HK-2 (cell line): Measurements from ENCODE around the gene SPSB1.

Experiments used
- DNase-seq: peaks from one replicate; pipeline ENCODE4 v3.0.0-alpha.2; 2018; ENCODE audit not compliant: unreplicated experiment

The SPSB1 gene

GRCh38 chr1:9319789-9320519, 27.3 kb downstream of the SPSB1 start:
- no peak for DNase-seq

GRCh38 chr1:9320520-9321479, 28.1 kb downstream of the SPSB1 start:
- DNase-seq: no peak

DNA sequence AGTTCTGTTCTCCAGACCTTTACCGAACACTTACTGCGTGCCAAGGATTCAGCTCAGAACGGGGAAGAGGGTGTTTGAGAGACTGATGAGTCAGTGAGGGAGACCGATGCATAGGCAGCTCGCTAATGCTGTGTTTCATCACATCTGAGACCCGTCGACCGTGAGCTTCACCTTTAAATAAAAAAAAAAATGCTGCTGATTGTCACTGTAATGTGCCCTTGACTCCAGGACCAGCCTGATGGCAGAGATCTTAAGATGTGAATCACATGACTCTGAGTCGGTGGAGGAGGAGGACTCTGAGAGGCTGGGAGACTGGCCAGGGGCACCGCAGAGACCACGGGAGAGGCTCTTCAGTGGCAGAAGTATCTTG, 28.8 kb downstream of the SPSB1 start:
- peak; percentile 66 for DNase-seq

DNA sequence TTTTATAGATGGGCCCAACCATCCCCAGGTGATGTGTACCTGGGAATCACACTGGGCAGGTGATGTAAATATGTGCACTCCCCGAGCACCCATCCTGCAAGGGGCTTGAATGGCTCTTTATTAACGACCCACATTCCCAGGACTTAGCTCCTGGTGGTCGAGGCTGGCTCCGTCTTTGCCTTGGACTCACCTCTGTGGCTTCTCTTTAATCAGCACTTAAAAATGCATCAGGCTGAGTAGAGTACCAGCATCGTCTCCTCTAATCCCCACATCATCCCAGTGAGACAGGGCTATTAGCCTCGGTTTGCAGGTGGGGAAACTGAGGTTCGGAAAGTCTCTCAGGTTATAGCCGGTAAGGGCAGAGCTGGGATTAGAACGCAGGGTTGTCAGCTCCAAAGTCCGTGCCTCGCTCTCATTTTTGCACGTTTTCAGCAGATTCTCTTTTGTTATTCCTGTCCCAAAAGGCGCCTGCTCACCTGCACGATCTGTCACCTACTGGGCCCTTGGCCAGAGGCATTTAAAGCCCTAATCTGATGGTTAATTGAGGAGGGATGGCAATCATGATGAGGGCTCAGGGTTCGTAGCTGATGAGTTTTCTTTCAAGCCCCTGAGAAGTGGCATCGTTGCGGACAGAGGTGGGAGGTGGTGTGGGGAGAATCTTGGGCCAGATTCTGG, 29.4 kb downstream of the SPSB1 start:
- no peak for DNase-seq

- DNase-seq: no peak
Observed at GRCh38 chr1:9322661-9323244, 30.1 kb downstream of the SPSB1 start.

DNA sequence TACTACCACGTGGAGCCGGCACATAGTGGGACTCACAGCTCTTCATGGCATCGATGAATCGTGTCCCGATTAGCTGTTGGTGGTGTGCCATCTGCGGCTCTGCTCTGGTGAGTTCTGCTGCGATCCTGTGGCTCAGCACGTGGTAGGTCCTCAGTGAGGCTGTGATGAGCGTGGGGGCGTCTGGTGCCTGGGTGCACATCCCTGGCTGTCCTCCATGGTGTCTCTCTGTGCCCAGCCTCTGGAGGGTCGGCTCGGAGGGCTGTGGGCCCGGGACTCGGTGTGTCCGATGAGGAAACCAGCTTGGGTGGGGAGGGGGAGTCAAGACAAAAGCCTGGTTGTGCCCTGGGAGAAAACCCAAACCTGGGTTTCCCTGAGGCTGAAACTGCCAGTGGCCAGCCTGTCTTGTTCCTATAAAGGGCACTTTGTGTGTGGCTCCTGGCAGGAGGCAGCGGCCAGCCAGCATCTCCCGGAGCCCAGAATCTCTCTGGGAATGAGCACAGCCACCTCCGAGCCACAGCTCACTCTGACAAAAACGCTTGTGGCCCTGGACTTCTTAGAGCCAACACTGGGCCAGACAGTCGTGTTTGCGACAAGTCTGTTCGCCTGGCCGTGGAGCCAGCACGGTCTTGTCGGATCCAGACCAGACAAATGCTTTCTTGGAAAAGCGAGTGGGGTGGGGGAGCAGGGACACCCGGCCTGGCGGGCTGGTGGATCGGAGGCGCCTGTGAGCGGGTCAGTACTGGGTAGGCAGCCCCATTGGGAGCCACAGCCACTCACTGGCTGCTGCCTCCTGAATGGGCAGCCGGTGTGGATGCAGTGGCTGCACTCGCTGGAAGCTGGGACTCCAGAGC, 31.8 kb downstream of the SPSB1 start:
- DNase-seq: no peak

DNA sequence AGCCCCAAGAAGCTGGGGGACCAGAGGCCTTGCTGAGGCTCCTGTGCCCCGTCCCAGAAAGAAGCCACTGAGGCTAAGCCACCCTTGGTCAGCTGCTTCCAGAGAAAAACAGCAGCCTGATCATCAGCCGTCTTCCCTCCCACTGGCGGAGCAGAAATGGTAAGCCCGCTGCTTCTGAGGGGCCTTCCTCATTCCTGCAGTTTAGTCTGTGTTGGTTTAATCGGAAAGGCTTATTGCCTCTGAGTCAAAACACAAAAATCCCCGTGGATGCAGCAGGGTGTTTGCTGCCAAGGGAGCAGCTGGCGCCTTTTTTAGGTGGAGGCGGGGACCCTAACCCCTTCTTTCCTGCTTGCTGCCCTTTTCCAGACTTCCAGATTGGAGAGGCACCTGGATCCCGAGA, 33.9 kb downstream of the SPSB1 start:
- no peak for DNase-seq

DNA sequence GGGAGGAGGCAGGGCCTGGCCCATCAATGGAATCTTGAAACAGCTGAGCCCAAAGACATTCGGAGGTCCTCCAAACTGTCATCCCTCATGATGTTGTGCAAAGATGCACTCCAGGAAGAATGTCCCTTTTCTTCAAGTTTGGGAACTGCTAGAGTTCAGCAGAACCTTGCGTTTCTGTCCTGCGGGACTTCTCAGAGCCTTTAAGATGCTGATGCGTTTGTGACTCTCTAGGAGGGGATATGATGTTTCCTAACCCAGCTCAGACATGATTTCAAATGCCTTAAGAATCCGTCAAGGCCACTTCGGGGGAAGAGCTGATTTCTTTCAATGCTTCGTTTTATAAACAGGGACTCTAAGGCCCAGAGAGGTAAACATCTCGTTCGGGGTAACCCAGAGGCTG, 35.5 kb downstream of the SPSB1 start:
- DNase-seq: no peak

DNA sequence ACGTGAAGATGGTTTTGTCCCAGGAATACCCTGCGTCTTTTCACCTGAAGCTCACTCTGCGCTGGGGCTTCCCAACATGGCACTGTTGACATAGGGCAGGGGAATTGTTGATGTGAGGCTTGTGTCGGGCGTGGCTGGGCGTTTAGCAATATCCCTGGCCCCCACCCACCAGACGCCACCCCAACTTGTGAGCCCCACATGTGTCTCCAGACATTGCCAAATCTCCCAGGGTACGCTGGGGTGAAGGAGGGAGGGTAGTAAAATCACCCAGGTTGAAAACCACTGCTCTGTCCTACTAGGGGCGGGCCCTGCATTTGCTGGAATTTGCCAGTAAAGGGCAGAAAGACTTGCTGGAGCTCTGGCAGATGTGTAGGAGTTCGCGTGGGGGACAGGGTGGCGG, 36.0 kb downstream of the SPSB1 start:
- DNase-seq: no peak

DNA sequence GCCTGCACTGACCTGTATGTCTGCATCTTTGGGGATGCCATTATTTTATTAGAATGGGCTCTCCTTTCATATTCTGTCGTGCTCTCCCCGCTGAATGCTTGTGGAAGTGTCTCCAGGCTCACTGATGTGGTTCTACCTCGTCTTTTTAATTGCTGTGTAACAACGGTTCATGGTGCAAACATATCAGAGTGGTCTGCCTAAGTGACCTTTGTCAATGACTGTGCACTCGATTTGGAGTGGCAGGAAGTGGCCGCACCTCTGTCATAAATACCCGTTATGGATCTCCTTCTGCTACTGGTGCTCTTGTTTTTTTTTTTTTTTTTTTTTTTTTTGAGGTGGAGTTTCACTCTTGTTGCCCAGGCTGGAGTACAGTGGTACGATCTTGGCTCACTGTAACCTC, 38.3 kb downstream of the SPSB1 start:
- no peak for DNase-seq

DNA sequence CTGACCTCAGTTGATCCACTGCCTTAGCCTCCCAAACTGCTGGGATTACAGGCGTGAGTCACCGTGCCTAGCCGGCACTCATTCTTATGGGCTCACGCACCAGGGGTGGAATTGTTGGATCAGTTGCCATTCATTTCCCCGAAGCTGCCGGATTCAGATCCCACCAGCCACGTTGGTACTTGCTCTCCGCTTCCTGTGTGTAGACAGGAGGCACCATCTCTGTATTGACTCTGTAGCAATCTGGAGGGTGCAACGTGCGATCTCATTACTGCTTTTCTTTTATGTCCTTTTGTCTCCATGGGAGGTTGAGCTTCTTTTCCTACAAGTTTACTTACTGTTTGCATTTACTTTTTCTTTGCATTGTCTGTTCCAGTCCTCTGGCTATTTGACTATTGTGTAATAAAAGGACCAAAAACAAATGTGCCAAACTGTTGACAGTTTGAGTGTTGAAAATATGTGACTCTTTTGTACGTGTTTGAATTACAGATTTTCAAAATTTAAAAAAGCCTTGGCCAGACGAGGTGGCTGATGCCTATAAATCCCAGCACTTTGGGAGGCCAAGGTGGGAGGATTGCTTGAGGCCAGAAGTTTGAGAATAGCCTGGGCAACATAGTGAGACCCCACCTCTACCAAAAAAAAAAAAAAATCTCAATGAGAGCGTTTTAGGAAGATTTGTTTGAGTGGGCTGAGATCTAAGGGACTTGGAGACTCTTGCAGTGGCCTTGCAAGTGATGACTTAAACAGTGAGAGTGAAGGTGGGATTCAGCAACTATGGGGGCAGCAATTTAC, 39.1 kb downstream of the SPSB1 start:
- DNase-seq: no peak

DNA sequence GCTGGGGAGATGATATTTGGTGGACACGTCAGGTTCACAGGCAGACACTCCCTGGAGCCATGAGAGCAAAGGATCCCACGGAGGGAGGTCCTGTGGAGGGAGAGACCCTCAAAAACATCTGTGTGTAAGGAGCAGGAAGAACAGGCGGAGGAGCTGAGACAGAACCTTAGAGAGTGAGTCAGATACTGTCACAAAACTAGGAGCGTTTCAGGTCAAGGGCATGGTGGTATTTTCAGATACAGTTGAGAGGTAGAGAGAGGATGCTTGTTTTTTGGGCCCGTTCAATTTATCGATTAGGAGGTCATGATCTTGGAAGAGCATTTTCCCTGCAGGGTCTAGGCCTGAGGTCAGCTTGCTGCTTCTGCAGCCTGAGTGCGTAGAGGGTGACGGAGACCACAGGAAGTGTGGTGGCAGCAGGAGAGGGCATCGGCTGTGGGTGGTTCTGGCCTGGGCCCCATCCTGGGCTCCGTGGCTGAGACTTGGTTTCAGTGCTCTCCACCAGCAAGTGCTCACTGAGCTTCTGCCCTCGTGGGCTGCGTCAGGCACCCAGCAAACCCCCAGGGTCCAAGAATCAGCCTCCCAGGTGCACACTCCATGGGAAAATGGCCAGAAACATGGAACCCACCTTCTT, 39.9 kb downstream of the SPSB1 start:
- DNase-seq: no peak

DNA sequence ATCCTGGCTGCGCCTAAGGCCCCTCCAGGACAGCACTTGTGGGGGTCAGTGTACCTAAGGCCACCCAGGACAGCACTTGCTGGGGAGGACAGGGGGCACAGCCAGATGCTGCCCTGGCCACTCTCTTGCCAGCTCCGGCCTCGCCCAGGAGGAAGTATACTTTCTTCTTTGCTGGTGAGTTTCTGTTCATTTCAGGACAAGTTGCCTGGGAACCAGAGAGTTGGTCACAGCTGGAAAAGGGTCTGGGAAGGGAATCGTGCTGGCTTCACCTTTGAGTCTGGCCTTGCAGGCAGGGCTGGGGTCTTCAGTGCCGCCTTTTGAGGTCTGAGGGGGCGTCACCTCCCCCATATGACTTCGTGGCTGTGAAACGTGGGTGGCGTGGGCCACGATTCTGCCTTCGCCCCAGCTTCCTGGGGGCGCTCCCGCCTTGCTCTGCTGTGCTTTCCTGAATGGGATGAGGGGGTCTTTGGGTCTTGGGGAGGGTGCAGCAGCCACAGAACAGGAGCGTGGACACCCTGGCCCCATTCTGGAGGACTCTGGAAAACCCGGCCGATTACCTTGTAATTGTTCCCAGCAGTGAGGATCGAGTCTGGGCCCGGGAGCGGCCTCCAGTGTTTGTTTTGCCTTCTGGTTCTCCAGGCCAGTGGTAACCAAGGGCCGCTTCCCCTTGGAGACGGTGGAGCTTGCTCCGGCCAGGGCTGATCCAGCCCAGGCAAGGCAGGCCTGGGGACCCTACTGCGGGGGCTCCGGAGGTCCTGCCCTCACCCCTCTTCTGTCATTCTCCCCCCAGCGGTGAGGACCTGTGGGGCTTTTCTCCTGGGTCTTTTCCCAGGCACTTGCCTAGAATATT, 45.9 kb downstream of the SPSB1 start:
- DNase-seq: no peak

DNA sequence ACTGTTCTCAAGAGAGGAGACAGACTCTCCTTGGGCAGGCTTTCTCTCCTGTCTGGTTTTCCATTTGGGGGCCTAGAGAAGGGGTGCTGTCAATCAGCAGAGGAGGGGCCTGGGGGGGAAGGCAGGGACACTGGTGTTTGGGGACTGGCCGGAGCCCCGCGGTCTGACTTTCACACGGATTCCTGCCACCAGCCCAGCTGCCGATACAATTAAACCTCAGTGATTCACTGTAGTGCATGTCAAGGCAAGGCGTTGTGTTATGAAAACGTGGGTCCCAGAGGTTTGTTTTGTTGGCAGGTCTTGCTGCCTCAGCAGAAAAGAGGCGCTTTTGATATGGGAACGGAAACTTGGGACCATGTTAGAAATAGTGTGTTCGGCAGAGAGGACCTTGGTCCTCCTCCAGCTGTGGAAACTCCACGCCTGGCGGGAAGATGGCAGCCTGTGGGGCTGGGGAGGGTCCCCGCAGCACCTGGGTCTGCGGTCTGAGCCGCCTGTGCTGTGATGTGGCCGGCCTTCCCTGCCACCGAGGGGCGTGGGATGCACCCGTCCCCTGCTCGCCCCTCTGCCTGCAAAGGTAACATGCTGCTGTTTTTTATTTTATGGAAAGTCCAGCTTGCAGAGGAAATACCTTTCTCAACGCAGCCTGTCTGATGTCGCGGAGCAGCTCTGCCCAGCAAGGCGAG, 47.6 kb downstream of the SPSB1 start:
- DNase-seq: no peak

- no peak for DNase-seq
Observed at GRCh38 chr1:9340864-9341263, 48.2 kb downstream of the SPSB1 start.

- DNase-seq: no peak
Observed at GRCh38 chr1:9341301-9341845, 48.7 kb downstream of the SPSB1 start.

DNA sequence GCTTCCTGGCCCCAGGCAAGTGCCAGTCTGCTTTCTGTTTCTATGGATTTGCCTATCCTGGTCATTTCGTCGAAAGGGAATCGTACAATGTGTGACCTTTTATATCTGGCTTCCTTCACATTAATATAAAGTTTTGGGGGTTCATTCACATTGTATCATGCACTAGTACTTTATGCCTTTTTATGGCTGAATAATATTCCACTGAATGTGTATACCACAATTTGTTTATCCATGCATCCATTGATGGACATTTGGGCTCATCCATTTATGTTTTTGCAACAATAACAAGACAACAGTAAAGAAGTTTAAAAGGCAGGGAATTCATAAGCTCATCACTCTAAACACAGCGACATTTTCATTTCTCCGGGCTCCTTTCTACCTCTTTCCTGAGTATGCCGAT, 50.6 kb downstream of the SPSB1 start:
- DNase-seq: no peak
